ENCODE data around the gene ZNF385D. TPM values are rescaled to one million over a fixed set of nuclear protein-coding genes. Genes with fewer than 3 reads are reported as not detected.
"Not testable (repeated sequence)": the region's sequence is repeated elsewhere in the genome, so short reads cannot be mapped to it uniquely, and the experiment has no call there.

Gene ZNF385D
- polyA plus RNA-seq, 1 donor, result 21.0 TPM

GRCh38 chr3:21436835-21437234 lies 314.2 kb downstream of the ZNF385D start:
- no peak for DNase-seq

- peak; percentile 82 for DNase-seq
Measured at GRCh38 chr3:21435871-21436270, 315.1 kb downstream of the ZNF385D start.

GRCh38 chr3:21434310-21434709 lies 316.7 kb downstream of the ZNF385D start:
- DNase-seq, result no peak

- no peak for DNase-seq
Measured at GRCh38 chr3:21433751-21434150, 317.3 kb downstream of the ZNF385D start.

- DNase-seq, result no peak
Measured at GRCh38 chr3:21426920-21427319, 324.1 kb downstream of the ZNF385D start.

- DNase-seq, result no peak
Measured at GRCh38 chr3:21425715-21426114, 325.3 kb downstream of the ZNF385D start.

- no peak for DNase-seq
Measured at GRCh38 chr3:21421096-21421495, 329.9 kb downstream of the ZNF385D start.

- DNase-seq, result no peak
Measured at GRCh38 chr3:21417991-21418390, 333.0 kb downstream of the ZNF385D start.

- no peak for DNase-seq
Measured at GRCh38 chr3:21414506-21414905, 336.5 kb downstream of the ZNF385D start.

- no peak for DNase-seq
Measured at GRCh38 chr3:21411058-21411457, 340.0 kb downstream of the ZNF385D start.

GRCh38 chr3:21409401-21409800 lies 341.6 kb downstream of the ZNF385D start:
- peak; percentile 48 for DNase-seq

GRCh38 chr3:21407743-21408142 lies 343.3 kb downstream of the ZNF385D start:
- DNase-seq, result no peak

- DNase-seq, result no peak
Measured at GRCh38 chr3:21405671-21406667, 345.0 kb downstream of the ZNF385D start.

GRCh38 chr3:21398461-21398860 lies 352.5 kb downstream of the ZNF385D start:
- no peak for DNase-seq

- peak; percentile 44 for DNase-seq
Measured at GRCh38 chr3:21393683-21394311, 357.2 kb downstream of the ZNF385D start.

GRCh38 chr3:21392526-21392925 lies 358.5 kb downstream of the ZNF385D start:
- no peak for DNase-seq

- DNase-seq, result no peak
Measured at GRCh38 chr3:21390856-21391255, 360.2 kb downstream of the ZNF385D start.

GRCh38 chr3:21390136-21390535 lies 360.9 kb downstream of the ZNF385D start:
- no peak for DNase-seq

- DNase-seq, result not testable (repeated sequence)
Measured at GRCh38 chr3:21387142-21387826, 363.7 kb downstream of the ZNF385D start.

GRCh38 chr3:21378036-21378435 lies 373.0 kb downstream of the ZNF385D start:
- not testable (repeated sequence) for DNase-seq

GRCh38 chr3:21377071-21377769 lies 373.8 kb downstream of the ZNF385D start:
- no peak for DNase-seq

GRCh38 chr3:21372316-21372715 lies 378.7 kb downstream of the ZNF385D start:
- DNase-seq, result no peak

Measured in hindlimb muscle (tissue), 1 donor.